Upper lobe of left lung (tissue), 4 donors: ENCODE results near the gene PRKAG2.

ENCODE experiments used
- EP300 ChIP-seq, 4 donors: sonication (generic); formaldehyde crosslinking; IDR thresholded peaks; one replicate each; pipeline ENCODE4 v1.5.1; 2017; ENCODE audit warnings: antibody characterized with exemption in 4 of 4, control low read depth in 2 of 4
- POLR2A ChIP-seq, 4 donors: fragments of 450-650 bp; IDR thresholded peaks; one replicate each; pipeline ENCODE4 v1.5.1; 2016 to 2017; ENCODE audit warnings: antibody characterized with exemption in 4 of 4, mild to moderate bottlenecking in 2 of 4
- POLR2AphosphoS5 ChIP-seq, 2 donors: sonication (generic); formaldehyde crosslinking; IDR thresholded peaks; one replicate each; pipeline ENCODE4 v1.5.1; 2017; ENCODE audit warnings: antibody characterized with exemption in 2 of 2
- TF ChIP-seq, protein P1 (sequence below), 6 experiments: fragments of 450-650 bp in 4 of 6; fragments of 200-600 bp in 2 of 6; sonication (generic) in 2 of 6; IDR thresholded peaks; one replicate each; pipeline ENCODE4 v1.5.1; 2016 to 2019; ENCODE audit warnings: antibody characterized with exemption in 6 of 6

DNA sequence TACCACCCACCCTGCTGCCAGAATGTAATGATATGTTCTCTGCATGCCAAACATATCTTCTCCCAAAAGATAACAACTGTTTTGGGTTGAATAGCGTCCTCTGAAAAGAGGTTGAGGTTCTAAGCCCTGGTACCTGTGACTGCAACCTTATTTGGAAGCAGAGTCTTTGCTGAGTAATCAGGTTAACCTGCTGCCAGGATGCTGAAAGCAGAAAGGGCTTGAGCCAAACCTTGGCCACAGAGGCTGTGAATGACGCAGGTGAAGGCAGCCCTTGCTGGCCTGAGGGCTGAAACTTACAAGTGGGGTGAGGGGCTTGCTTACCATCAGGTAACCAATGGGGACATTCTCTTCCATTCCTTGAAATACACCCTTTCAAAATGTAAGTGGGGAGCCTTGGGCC lies 205.4 kb downstream of the PRKAG2 start:
- TF ChIP-seq POLR2A (IDR thresholded peaks at IDR 0.05) (no peak), EP300 (IDR thresholded peaks at IDR 0.05) (no peak), POLR2AphosphoS5 (IDR thresholded peaks at IDR 0.05) (no peak)
- TF ChIP-seq, protein P1, sequence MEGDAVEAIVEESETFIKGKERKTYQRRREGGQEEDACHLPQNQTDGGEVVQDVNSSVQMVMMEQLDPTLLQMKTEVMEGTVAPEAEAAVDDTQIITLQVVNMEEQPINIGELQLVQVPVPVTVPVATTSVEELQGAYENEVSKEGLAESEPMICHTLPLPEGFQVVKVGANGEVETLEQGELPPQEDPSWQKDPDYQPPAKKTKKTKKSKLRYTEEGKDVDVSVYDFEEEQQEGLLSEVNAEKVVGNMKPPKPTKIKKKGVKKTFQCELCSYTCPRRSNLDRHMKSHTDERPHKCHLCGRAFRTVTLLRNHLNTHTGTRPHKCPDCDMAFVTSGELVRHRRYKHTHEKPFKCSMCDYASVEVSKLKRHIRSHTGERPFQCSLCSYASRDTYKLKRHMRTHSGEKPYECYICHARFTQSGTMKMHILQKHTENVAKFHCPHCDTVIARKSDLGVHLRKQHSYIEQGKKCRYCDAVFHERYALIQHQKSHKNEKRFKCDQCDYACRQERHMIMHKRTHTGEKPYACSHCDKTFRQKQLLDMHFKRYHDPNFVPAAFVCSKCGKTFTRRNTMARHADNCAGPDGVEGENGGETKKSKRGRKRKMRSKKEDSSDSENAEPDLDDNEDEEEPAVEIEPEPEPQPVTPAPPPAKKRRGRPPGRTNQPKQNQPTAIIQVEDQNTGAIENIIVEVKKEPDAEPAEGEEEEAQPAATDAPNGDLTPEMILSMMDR (IDR thresholded peaks at IDR 0.05) = no peak
